ENCODE data around the gene BTG4.

DNA sequence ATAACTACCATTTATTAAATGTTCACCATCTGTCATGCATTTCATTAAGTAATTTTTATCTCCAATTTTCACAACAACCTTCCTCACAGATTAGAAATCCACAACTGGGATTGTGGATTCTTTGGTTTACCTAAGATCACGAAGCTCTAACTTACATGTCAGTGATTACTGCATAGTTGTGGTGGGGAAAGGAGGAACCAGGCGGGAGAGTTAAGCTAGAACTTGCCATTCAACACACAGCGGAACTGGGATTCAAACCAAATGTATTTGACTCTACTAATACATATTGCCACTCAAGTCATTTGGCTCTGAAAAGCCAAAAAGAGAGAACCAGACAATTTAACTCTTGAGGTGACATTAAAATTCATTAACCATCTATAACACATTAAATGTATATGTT is 17.9 kb upstream of the BTG4 start:
- no peak for TF ChIP-seq EZH2 (IDR thresholded peaks at IDR 0.05; ENCODE audit: insufficient read depth, poor library complexity, severe bottlenecking)
- no peak for TF ChIP-seq EZH2phosphoT487 (IDR thresholded peaks at IDR 0.05; ENCODE audit: insufficient read depth, low read depth)

All from GM23248 (cell line).